Testis (tissue), 3 donors: Measurements from ENCODE around the gene ACACB. TPM values are rescaled to one million over a fixed set of nuclear protein-coding genes. Genes with fewer than 3 reads are reported as not detected.

Experiments
- DNase-seq: peaks from one replicate; pipeline ENCODE4 v3.0.0-alpha.2; 2019
- H3K27ac ChIP-seq, 2 donors: fragments of 200-600 bp; sonication (generic); one replicate each; pipeline ENCODE4 v1.5.1; 2019
- H3K27me3 ChIP-seq: fragments of 200-600 bp; sonication (generic); one replicate; pipeline ENCODE4 v1.5.1; 2019
- H3K36me3 ChIP-seq: fragments of 200-600 bp; sonication (generic); one replicate; pipeline ENCODE4 v1.5.1; 2017; ENCODE audit warnings: low read depth; ENCODE audit errors: missing control alignments
- H3K4me1 ChIP-seq: fragments of 200-600 bp; sonication (generic); one replicate; pipeline ENCODE4 v1.5.1; 2019
- H3K4me3 ChIP-seq, 2 donors: fragments of 200-600 bp; sonication (generic); one replicate each; pipeline ENCODE4 v1.5.1; 2017 to 2019
- H3K9me3 ChIP-seq: fragments of 200-600 bp; sonication (generic); one replicate; pipeline ENCODE4 v1.5.1; 2017
- CTCF ChIP-seq, 3 experiments: fragments of 450-650 bp in 2 of 3; fragments of 200-600 bp in 1 of 3; sonication (generic) in 1 of 3; IDR thresholded peaks; one replicate each; pipeline ENCODE4 v1.5.1; 2016 to 2019; ENCODE audit warnings: antibody characterized with exemption in 3 of 3, mild to moderate bottlenecking in 2 of 3, moderate library complexity in 1 of 3
- POLR2A ChIP-seq: fragments of 450-650 bp; IDR thresholded peaks from one replicate; pipeline ENCODE4 v1.6.1; 2017; ENCODE audit warnings: antibody characterized with exemption, mild to moderate bottlenecking, moderate library complexity
- WGBS, 2 donors: methylation state at CpG; one replicate each; pipeline ENCODE4 v1.1.5; 2018; 5-methylcytosine and 5-hydroxymethylcytosine counted together
- intact Hi-C: fragments of 100-400 bp; cut with DNase I; formaldehyde crosslinking; loops from one replicate; pipeline ENCODE4 v1.15.1; 2023; ENCODE audit warnings: low total_unique reads
- polyA plus RNA-seq: library from polyadenylated mRNA; stranded (reverse); fragments of 350-450 nt; fragmentation: Illumina TruSeq; extraction: RNeasy Lipid Tissue Mini Kit (QIAGEN cat#74804); gene quantifications from one replicate; pipeline ENCODE4 v1.2.3, GENCODE V29; 2014; ENCODE audit warnings: low read depth, low replicate concordance; ENCODE audit not compliant: insufficient read depth
- total RNA-seq, 2 donors: library from RNA; depleted of rRNA; stranded (reverse); fragments of >200 nt; gene quantifications; one replicate each; pipeline ENCODE4 v1.2.3, GENCODE V29; 2016

The ACACB gene
- total and polyA plus RNA-seq, 3 donors from 2014 or later, result 25.5 to 96.8 (median 61.6) TPM

GRCh38 chr12:109292342-109292711 lies 175.9 kb downstream of the ACACB start:
- H3K4me3 ChIP-seq, result no peak overlapping the region
- intact Hi-C loops, result no loop called here
- WGBS, 2 donors, result 91 to 96% methylated on average over 5 of the region's 5 CpGs
- H3K27me3 ChIP-seq, result no peaks in the 10 kb centered on the region
- H3K9me3 ChIP-seq, result no peaks in the 10 kb centered on the region
- TF ChIP-seq POLR2A, result no peak
- no peak for TF ChIP-seq CTCF (IDR thresholded peaks at IDR 0.05)
- H3K4me1 ChIP-seq, result no peaks in the 10 kb centered on the region
- H3K36me3 ChIP-seq, result no peaks in the 10 kb centered on the region
- no peak for DNase-seq
- no peak overlapping the region for H3K27ac ChIP-seq

GRCh38 chr12:109293106-109293505 lies 176.7 kb downstream of the ACACB start:
- TF ChIP-seq CTCF (IDR thresholded peaks at IDR 0.05), result no peak
- TF ChIP-seq POLR2A, result no peak
- no peaks in the 10 kb centered on the region for H3K27me3 ChIP-seq
- H3K4me1 ChIP-seq, result no peaks in the 10 kb centered on the region
- H3K9me3 ChIP-seq, result no peaks in the 10 kb centered on the region
- WGBS, 2 donors, result 91 to 96% methylated on average over 3 of the region's 3 CpGs
- no peak overlapping the region for H3K4me3 ChIP-seq
- DNase-seq, result no peak
- no peaks in the 10 kb centered on the region for H3K36me3 ChIP-seq
- intact Hi-C loops, result no loop called here
- H3K27ac ChIP-seq, result no peak overlapping the region

- Histone ChIP-seq H3K27ac (no peak overlapping the region), H3K4me3 (no peak overlapping the region), H3K36me3 (no peaks in the 10 kb centered on the region), H3K4me1 (no peaks in the 10 kb centered on the region), H3K9me3 (no peaks in the 10 kb centered on the region), H3K27me3 (no peaks in the 10 kb centered on the region)
- intact Hi-C loops, result no loop called here
- TF ChIP-seq POLR2A (no peak), CTCF (IDR thresholded peaks at IDR 0.05) (no peak)
- DNase-seq, result no peak
- 93 to 100% methylated on average over 4 to 5 of the region's 5 CpGs for WGBS, 2 donors
Measured at GRCh38 chr12:109294286-109294796, 178.0 kb downstream of the ACACB start.

GRCh38 chr12:109295764-109296425 lies 179.5 kb downstream of the ACACB start:
- DNase-seq, result no peak

More at GRCh38 chr12:109295764-109296425, 179.5 kb downstream of the ACACB start:
- Histone ChIP-seq H3K27ac (no peak overlapping the region), H3K4me3 (no peak overlapping the region), H3K9me3 (no peaks in the 10 kb centered on the region), H3K27me3 (no peaks in the 10 kb centered on the region), H3K36me3 (no peaks in the 10 kb centered on the region), H3K4me1 (no peaks in the 10 kb centered on the region)
- 87 to 89% methylated on average over 10 to 13 of the region's 13 CpGs for WGBS, 2 donors
- intact Hi-C loops, result no loop called here
- TF ChIP-seq POLR2A, result no peak
- TF ChIP-seq CTCF (IDR thresholded peaks at IDR 0.05), result no peak
